WTC11 (cell line): Measurements from ENCODE around the gene PPP1R2. TPM values are rescaled to one million over a fixed set of nuclear protein-coding genes. Genes with fewer than 3 reads are reported as not detected.

Experiments
- ATAC-seq: fragments of 200-7000 bp; cut with Tn5 transposase; 2 replicates; pipeline ENCODE4 v1.10.0; 2021; ENCODE audit warnings: mild to moderate bottlenecking, moderate library complexity
- CTCF ChIA-PET: fragments of 300-600 bp; sonication (Branson Sonifier 250); formaldehyde crosslinking; loops from one replicate; lab custom pipeline; 2021; ENCODE audit warnings: antibody characterized with exemption; lab: Charles Lee
- POLR2A ChIA-PET: fragments of 350-600 bp; sonication (Branson Sonifier 250); formaldehyde crosslinking; loops from one replicate; lab custom pipeline; 2021; ENCODE audit warnings: antibody characterized with exemption; lab: Charles Lee
- DNase-seq: peaks from one replicate; pipeline ENCODE4 v3.0.0; 2021; ENCODE audit warnings: low spot score
- H3K27ac Mint-ChIP-seq: 2 replicates; pipeline ENCODE4 v1.8.0; 2021; ENCODE audit warnings: mixed read lengths
- H3K27me3 Mint-ChIP-seq: 2 replicates; pipeline ENCODE4 v1.8.0; 2021; ENCODE audit warnings: low read depth, mild to moderate bottlenecking, moderate library complexity, mixed read lengths
- H3K36me3 Mint-ChIP-seq: 2 replicates; pipeline ENCODE4 v1.8.0; 2021; ENCODE audit warnings: mixed read lengths
- H3K4me1 Mint-ChIP-seq: 2 replicates; pipeline ENCODE4 v1.8.0; 2022; ENCODE audit warnings: mixed read lengths
- H3K4me3 Mint-ChIP-seq: 2 replicates; pipeline ENCODE4 v1.8.0; 2021; ENCODE audit warnings: mild to moderate bottlenecking, moderate library complexity, mixed read lengths
- H3K9me3 Mint-ChIP-seq: 2 replicates; pipeline ENCODE4 v1.8.0; 2021; ENCODE audit warnings: mixed read lengths
- ATF2 ChIP-seq: sonication (generic); formaldehyde crosslinking; IDR thresholded peaks from 2 replicates; pipeline ENCODE4 v1.8.1; 2022; ENCODE audit warnings: low read depth, missing genetic modification reagents, borderline replicate concordance
- CREM ChIP-seq: sonication (generic); formaldehyde crosslinking; IDR thresholded peaks from 2 replicates; pipeline ENCODE4 v1.8.1; 2022; ENCODE audit warnings: mild to moderate bottlenecking, missing genetic modification reagents, moderate library complexity
- ESRRA ChIP-seq: sonication (generic); formaldehyde crosslinking; IDR thresholded peaks from 2 replicates; pipeline ENCODE4 v1.8.1; 2022; ENCODE audit warnings: mild to moderate bottlenecking, missing genetic modification reagents, borderline replicate concordance
- FOXK1 ChIP-seq: sonication (generic); formaldehyde crosslinking; IDR thresholded peaks from 2 replicates; pipeline ENCODE4 v1.8.0; 2022; ENCODE audit warnings: mild to moderate bottlenecking, moderate library complexity, missing genetic modification reagents
- GTF2I ChIP-seq: fragments of 250-450 bp; sonication (Bioruptor Pico); conservative IDR thresholded peaks from 2 replicates; pipeline ENCODE4 v1.4.0; 2021; ENCODE audit warnings: mild to moderate bottlenecking
- HMGXB4 ChIP-seq: sonication (generic); formaldehyde crosslinking; IDR thresholded peaks from 2 replicates; pipeline ENCODE4 v1.8.1; 2023; ENCODE audit warnings: mild to moderate bottlenecking, moderate library complexity, missing genetic modification reagents
- JUN ChIP-seq: sonication (generic); formaldehyde crosslinking; IDR thresholded peaks from 2 replicates; pipeline ENCODE4 v1.8.0; 2023; ENCODE audit warnings: mild to moderate bottlenecking, missing genetic modification reagents
- RORB ChIP-seq: fragments of 250-450 bp; sonication (Bioruptor Pico); IDR thresholded peaks from 2 replicates; pipeline ENCODE4 v1.9.0; 2021; ENCODE audit warnings: mild to moderate bottlenecking
- SMAD4 ChIP-seq: sonication (generic); formaldehyde crosslinking; IDR thresholded peaks from 2 replicates; pipeline ENCODE4 v1.8.0; 2022; ENCODE audit warnings: mild to moderate bottlenecking, missing genetic modification reagents
- TCF7 ChIP-seq: sonication (generic); formaldehyde crosslinking; IDR thresholded peaks from 2 replicates; pipeline ENCODE4 v1.8.0; 2022; ENCODE audit warnings: mild to moderate bottlenecking, low read depth, missing genetic modification reagents, moderate library complexity
- ZNF138 ChIP-seq: sonication (generic); formaldehyde crosslinking; conservative IDR thresholded peaks from 2 replicates; pipeline ENCODE4 v1.8.1; 2022; ENCODE audit warnings: mild to moderate bottlenecking, moderate library complexity, missing genetic modification reagents
- ZNF263 ChIP-seq: sonication (generic); formaldehyde crosslinking; IDR thresholded peaks from 2 replicates; pipeline ENCODE4 v1.8.1; 2022; ENCODE audit warnings: low read depth, mild to moderate bottlenecking, moderate library complexity, missing genetic modification reagents
- ZNF416 ChIP-seq: fragments of 250-450 bp; sonication (Bioruptor Pico); IDR thresholded peaks from 2 replicates; pipeline ENCODE4 v1.9.0; 2021; ENCODE audit warnings: mild to moderate bottlenecking, inconsistent platforms
- total RNA-seq: library from RNA; stranded (reverse); gene quantifications from 3 replicates; pipeline ENCODE4 v1.2.3, GENCODE V29; 2021
- TF ChIP-seq, protein P1 (sequence below): fragments of 250-450 bp; sonication (Bioruptor Pico); IDR thresholded peaks from 2 replicates; pipeline ENCODE4 v1.9.0; 2021; ENCODE audit warnings: mild to moderate bottlenecking
- TF ChIP-seq, protein P2 (sequence below): fragments of 250-450 bp; sonication (Bioruptor Pico); IDR thresholded peaks from 2 replicates; pipeline ENCODE4 v1.9.0; 2021; ENCODE audit warnings: moderate library complexity, mild to moderate bottlenecking, inconsistent platforms, borderline replicate concordance
- TF ChIP-seq, protein P3 (sequence below): sonication (generic); formaldehyde crosslinking; IDR thresholded peaks from 2 replicates; pipeline ENCODE4 v1.8.0; 2023; ENCODE audit warnings: mild to moderate bottlenecking, missing genetic modification reagents
- TF ChIP-seq, protein P4 (sequence below): sonication (generic); formaldehyde crosslinking; IDR thresholded peaks from 2 replicates; pipeline ENCODE4 v1.8.1; 2022; ENCODE audit warnings: low read depth, mild to moderate bottlenecking, moderate library complexity, missing genetic modification reagents, borderline replicate concordance

Gene PPP1R2
- total RNA-seq, 1 experiment from 2014 or later: 28.1 TPM

DNA sequence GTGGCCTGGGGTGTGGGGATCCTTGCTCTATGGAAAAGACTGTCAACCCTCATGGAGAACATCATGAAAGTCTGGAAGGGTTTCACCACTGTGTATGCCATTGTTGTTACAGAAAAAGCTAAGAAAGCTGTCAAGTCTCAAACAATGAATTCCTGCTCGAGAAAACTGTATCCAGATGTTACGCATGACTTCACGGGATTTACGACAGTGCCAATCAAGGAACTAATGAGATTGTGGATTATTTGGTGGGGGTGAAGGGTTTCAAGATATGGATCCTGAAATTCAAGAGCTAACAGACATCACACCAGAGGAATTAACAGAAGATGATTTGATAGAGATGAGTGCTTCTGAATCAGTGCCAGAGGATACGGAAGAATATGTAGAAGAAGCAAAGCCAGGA, 7.8 kb downstream of the PPP1R2 start:
- H3K27me3 Mint-ChIP-seq: no peaks in the 10 kb centered on the region
- H3K36me3 Mint-ChIP-seq: no peaks in the 10 kb centered on the region
- TF ChIP-seq ZNF263 (CRISPR knock-in tag): no peak
- TF ChIP-seq GTF2I (CRISPR knock-in tag): no peak
- no peak for TF ChIP-seq RORB (CRISPR knock-in tag)
- TF ChIP-seq ZNF138 (CRISPR knock-in tag): no peak
- TF ChIP-seq, protein P1, sequence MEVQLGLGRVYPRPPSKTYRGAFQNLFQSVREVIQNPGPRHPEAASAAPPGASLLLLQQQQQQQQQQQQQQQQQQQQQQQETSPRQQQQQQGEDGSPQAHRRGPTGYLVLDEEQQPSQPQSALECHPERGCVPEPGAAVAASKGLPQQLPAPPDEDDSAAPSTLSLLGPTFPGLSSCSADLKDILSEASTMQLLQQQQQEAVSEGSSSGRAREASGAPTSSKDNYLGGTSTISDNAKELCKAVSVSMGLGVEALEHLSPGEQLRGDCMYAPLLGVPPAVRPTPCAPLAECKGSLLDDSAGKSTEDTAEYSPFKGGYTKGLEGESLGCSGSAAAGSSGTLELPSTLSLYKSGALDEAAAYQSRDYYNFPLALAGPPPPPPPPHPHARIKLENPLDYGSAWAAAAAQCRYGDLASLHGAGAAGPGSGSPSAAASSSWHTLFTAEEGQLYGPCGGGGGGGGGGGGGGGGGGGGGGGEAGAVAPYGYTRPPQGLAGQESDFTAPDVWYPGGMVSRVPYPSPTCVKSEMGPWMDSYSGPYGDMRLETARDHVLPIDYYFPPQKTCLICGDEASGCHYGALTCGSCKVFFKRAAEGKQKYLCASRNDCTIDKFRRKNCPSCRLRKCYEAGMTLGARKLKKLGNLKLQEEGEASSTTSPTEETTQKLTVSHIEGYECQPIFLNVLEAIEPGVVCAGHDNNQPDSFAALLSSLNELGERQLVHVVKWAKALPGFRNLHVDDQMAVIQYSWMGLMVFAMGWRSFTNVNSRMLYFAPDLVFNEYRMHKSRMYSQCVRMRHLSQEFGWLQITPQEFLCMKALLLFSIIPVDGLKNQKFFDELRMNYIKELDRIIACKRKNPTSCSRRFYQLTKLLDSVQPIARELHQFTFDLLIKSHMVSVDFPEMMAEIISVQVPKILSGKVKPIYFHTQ (CRISPR knock-in tag): no peak
- TF ChIP-seq TCF7 (CRISPR knock-in tag): no peak
- TF ChIP-seq CREM (CRISPR knock-in tag): no peak
- TF ChIP-seq, protein P2, sequence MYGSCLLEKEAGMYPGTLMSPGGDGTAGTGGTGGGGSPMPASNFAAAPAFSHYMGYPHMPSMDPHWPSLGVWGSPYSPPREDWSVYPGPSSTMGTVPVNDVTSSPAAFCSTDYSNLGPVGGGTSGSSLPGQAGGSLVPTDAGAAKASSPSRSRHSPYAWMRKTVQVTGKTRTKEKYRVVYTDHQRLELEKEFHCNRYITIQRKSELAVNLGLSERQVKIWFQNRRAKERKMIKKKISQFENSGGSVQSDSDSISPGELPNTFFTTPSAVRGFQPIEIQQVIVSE (CRISPR knock-in tag): no peak
- no peak for TF ChIP-seq FOXK1 (CRISPR knock-in tag)
- TF ChIP-seq SMAD4: no peak
- TF ChIP-seq JUN (CRISPR knock-in tag): no peak
- no peak for TF ChIP-seq ESRRA (CRISPR knock-in tag)
- TF ChIP-seq, protein P3, sequence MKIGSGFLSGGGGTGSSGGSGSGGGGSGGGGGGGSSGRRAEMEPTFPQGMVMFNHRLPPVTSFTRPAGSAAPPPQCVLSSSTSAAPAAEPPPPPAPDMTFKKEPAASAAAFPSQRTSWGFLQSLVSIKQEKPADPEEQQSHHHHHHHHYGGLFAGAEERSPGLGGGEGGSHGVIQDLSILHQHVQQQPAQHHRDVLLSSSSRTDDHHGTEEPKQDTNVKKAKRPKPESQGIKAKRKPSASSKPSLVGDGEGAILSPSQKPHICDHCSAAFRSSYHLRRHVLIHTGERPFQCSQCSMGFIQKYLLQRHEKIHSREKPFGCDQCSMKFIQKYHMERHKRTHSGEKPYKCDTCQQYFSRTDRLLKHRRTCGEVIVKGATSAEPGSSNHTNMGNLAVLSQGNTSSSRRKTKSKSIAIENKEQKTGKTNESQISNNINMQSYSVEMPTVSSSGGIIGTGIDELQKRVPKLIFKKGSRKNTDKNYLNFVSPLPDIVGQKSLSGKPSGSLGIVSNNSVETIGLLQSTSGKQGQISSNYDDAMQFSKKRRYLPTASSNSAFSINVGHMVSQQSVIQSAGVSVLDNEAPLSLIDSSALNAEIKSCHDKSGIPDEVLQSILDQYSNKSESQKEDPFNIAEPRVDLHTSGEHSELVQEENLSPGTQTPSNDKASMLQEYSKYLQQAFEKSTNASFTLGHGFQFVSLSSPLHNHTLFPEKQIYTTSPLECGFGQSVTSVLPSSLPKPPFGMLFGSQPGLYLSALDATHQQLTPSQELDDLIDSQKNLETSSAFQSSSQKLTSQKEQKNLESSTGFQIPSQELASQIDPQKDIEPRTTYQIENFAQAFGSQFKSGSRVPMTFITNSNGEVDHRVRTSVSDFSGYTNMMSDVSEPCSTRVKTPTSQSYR (CRISPR knock-in tag): no peak
- TF ChIP-seq ATF2 (CRISPR knock-in tag): no peak
- TF ChIP-seq ZNF416 (CRISPR knock-in tag): no peak
- TF ChIP-seq HMGXB4 (CRISPR knock-in tag): no peak
- TF ChIP-seq, protein P4, sequence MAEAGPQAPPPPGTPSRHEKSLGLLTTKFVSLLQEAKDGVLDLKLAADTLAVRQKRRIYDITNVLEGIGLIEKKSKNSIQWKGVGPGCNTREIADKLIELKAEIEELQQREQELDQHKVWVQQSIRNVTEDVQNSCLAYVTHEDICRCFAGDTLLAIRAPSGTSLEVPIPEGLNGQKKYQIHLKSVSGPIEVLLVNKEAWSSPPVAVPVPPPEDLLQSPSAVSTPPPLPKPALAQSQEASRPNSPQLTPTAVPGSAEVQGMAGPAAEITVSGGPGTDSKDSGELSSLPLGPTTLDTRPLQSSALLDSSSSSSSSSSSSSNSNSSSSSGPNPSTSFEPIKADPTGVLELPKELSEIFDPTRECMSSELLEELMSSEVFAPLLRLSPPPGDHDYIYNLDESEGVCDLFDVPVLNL (CRISPR knock-in tag): no peak
- TF ChIP-seq, all 79 proteins: peak for 0
- DNase-seq (no peak), ATAC-seq (no peak)
- peaks cover 5% of the 10 kb centered on the region; the same call in 1 of the 2 replicates for H3K9me3 Mint-ChIP-seq
- ChIA-PET CTCF (interaction anchor here (3.4 kb wide), 1 partner anchor 264 kb away, joined by 12 read pairs; the partner anchor contains the start of gene XXYLT1), POLR2A (no interaction called here)
- peaks cover 3% of the 10 kb centered on the region for H3K4me1 Mint-ChIP-seq
- H3K27ac Mint-ChIP-seq: no peak overlapping the region
- H3K4me3 Mint-ChIP-seq: no peak overlapping the region
